ENCODE measurements around the gene MCOLN3. TPM values are rescaled to one million over a fixed set of nuclear protein-coding genes. Genes with fewer than 3 reads are reported as not detected.
"Not testable (repeated sequence)": the region's sequence is repeated elsewhere in the genome, so short reads cannot be mapped to it uniquely, and the experiment has no call there.

The MCOLN3 gene
- total RNA-seq, 1 experiment from 2014 or later, result 14.2 TPM

DNA sequence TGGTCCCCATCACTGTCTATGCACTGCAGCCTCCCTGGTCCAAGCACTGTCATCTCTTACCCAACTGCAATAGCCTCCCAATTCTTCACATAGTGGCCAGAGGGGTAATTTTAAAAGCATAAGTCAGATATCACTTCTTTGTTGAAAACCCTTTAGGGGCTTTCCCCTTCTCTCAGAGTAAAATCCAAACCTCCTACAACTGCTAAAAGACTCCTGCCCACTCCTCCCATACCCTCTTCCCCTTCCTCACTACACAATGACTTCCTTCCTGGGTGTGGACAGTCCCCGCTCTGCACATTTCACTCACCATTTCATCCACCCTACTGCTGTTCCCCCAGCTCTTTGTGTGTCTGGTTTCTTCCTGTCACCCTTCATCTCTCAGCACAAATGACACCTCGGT, 59.7 kb downstream of the MCOLN3 start:
- Histone ChIP-seq H3K9me3 (ENCODE audit: control insufficient read depth, insufficient read depth, low read depth, low read length) (no peaks in the 10 kb centered on the region), H3K27me3 (ENCODE audit: control insufficient read depth, insufficient read depth, low read length) (no peaks in the 10 kb centered on the region), H3K36me3 (ENCODE audit: control insufficient read depth, insufficient read depth, low read length) (no peaks in the 10 kb centered on the region), H3K4me1 (ENCODE audit: control insufficient read depth, insufficient read depth, low read length) (no peaks in the 10 kb centered on the region), H3K27ac (ENCODE audit: low read length) (no peak overlapping the region), H3K4me3 (ENCODE audit: low read depth in 2 of 2, low read length in 2 of 2) (no peak overlapping the region)
- ChIA-PET CTCF (no interaction called here), POLR2A (no interaction called here)
- in situ Hi-C loops (cut with HindIII; ENCODE audit: low pct_unique_long_range_greater_than_20kb, low sequenced_read_pairs), result no loop called here
- intact Hi-C loops (cut with micrococcal nuclease; ENCODE audit: unreplicated experiment), result no loop called here
- TF ChIP-seq, protein P1, sequence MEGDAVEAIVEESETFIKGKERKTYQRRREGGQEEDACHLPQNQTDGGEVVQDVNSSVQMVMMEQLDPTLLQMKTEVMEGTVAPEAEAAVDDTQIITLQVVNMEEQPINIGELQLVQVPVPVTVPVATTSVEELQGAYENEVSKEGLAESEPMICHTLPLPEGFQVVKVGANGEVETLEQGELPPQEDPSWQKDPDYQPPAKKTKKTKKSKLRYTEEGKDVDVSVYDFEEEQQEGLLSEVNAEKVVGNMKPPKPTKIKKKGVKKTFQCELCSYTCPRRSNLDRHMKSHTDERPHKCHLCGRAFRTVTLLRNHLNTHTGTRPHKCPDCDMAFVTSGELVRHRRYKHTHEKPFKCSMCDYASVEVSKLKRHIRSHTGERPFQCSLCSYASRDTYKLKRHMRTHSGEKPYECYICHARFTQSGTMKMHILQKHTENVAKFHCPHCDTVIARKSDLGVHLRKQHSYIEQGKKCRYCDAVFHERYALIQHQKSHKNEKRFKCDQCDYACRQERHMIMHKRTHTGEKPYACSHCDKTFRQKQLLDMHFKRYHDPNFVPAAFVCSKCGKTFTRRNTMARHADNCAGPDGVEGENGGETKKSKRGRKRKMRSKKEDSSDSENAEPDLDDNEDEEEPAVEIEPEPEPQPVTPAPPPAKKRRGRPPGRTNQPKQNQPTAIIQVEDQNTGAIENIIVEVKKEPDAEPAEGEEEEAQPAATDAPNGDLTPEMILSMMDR (IDR thresholded peaks at IDR 0.05), result no peak
- TF ChIP-seq POLR2AphosphoS5 (IDR thresholded peaks at IDR 0.05; ENCODE audit: low read depth, low read length), result no peak
- TF ChIP-seq TCF7L2 (IDR thresholded peaks at IDR 0.05; ENCODE audit: low read depth, low read length), result no peak
- TF ChIP-seq SIN3A (IDR thresholded peaks at IDR 0.05; ENCODE audit: borderline replicate concordance, insufficient read depth, low read depth, low read length), result no peak
- TF ChIP-seq REST (IDR thresholded peaks at IDR 0.05; ENCODE audit: insufficient read depth in 1 of 2, low read depth in 2 of 2, low read length in 1 of 2), result no peak
- ATAC-seq (peak; percentile 52), DNase-seq (ENCODE audit: low read depth, low spot score) (no peak)
- no TSS peak for BruUV-seq (replicated peaks)

- ATAC-seq; CTCF ChIA-PET; H3K9me3 ChIP-seq (ENCODE audit: control insufficient read depth, insufficient read depth, low read depth, low read length); BruUV-seq (replicated peaks); DNase-seq (ENCODE audit: low read depth, low spot score); H3K27me3 ChIP-seq (ENCODE audit: control insufficient read depth, insufficient read depth, low read length); H3K36me3 ChIP-seq (ENCODE audit: control insufficient read depth, insufficient read depth, low read length); H3K27ac ChIP-seq (ENCODE audit: low read length); in situ Hi-C loops (cut with HindIII; ENCODE audit: low pct_unique_long_range_greater_than_20kb, low sequenced_read_pairs); intact Hi-C loops (cut with micrococcal nuclease; ENCODE audit: unreplicated experiment); H3K4me3 ChIP-seq (ENCODE audit: low read depth in 2 of 2, low read length in 2 of 2); H3K4me1 ChIP-seq (ENCODE audit: control insufficient read depth, insufficient read depth, low read length); POLR2A ChIA-PET: not testable (repeated sequence)
Measured at GRCh38 chr1:84986561-84986960, 61.7 kb downstream of the MCOLN3 start.

- Histone ChIP-seq H3K27ac (ENCODE audit: low read length) (no peak overlapping the region), H3K4me1 (ENCODE audit: control insufficient read depth, insufficient read depth, low read length) (no peaks in the 10 kb centered on the region), H3K9me3 (ENCODE audit: control insufficient read depth, insufficient read depth, low read depth, low read length) (no peaks in the 10 kb centered on the region), H3K4me3 (ENCODE audit: low read depth in 2 of 2, low read length in 2 of 2) (no peak overlapping the region), H3K36me3 (ENCODE audit: control insufficient read depth, insufficient read depth, low read length) (no peaks in the 10 kb centered on the region), H3K27me3 (ENCODE audit: control insufficient read depth, insufficient read depth, low read length) (no peaks in the 10 kb centered on the region)
- intact Hi-C loops (cut with micrococcal nuclease; ENCODE audit: unreplicated experiment) (no loop called here), in situ Hi-C loops (cut with HindIII; ENCODE audit: low pct_unique_long_range_greater_than_20kb, low sequenced_read_pairs) (no loop called here)
- TF ChIP-seq SIN3A (IDR thresholded peaks at IDR 0.05; ENCODE audit: borderline replicate concordance, insufficient read depth, low read depth, low read length) (no peak), TCF7L2 (IDR thresholded peaks at IDR 0.05; ENCODE audit: low read depth, low read length) (no peak), POLR2AphosphoS5 (IDR thresholded peaks at IDR 0.05; ENCODE audit: low read depth, low read length) (no peak), REST (IDR thresholded peaks at IDR 0.05; ENCODE audit: insufficient read depth in 1 of 2, low read depth in 2 of 2, low read length in 1 of 2) (no peak)
- TF ChIP-seq, protein P1 (IDR thresholded peaks at IDR 0.05), result no peak
- DNase-seq (ENCODE audit: low read depth, low spot score) (no peak), ATAC-seq (no peak)
- no TSS peak for BruUV-seq (replicated peaks)
- CTCF ChIA-PET, result no interaction called here
- POLR2A ChIA-PET, result no interaction called here
Measured at GRCh38 chr1:84985365-84985764, 62.9 kb downstream of the MCOLN3 start.
